ENCODE data around the gene EXD3. TPM values are rescaled to one million over a fixed set of nuclear protein-coding genes. Genes with fewer than 3 reads are reported as not detected.

Gene EXD3
- total and polyA plus RNA-seq, 9 of the 15 experiments (the other 6 are each of a cell fraction or from before 2014, with no cell fraction given), result 0.29 to 12.5 (median 3.9) TPM

GRCh38 chr9:137455359-137455991 is 32.5 kb upstream of the EXD3 start:
- POLR2A ChIA-PET, result interaction anchor here (0.5 to 0.7 kb wide), 2 partner anchors 25 to 154 kb away, joined by 3 read pairs; partner anchors contain the start of gene NRARP
- intact Hi-C loops (cut with micrococcal nuclease) (no loop called here), in situ Hi-C loops (cut with MboI) (no loop called here)
- TF ChIP-seq RNF2 (IDR thresholded peaks at IDR 0.05) (no peak), RBFOX2 (IDR thresholded peaks at IDR 0.05; ENCODE audit: low read depth, low read length) (peak; percentile 5; the same call in 1 of the 2 replicates)
- Histone ChIP-seq H3K4me2 (ENCODE audit: insufficient read depth, low read length) (no peak overlapping the region), H3K27me3 (ENCODE audit: control insufficient read depth in 2 of 2, insufficient read depth in 2 of 2, low read length in 2 of 2) (no peaks in the 10 kb centered on the region), H3K9me3 (replicated peaks; ENCODE audit: control insufficient read depth, insufficient read depth, low read depth, low read length) (no peaks in the 10 kb centered on the region), H3K27ac (ENCODE audit: extremely low read depth, low read depth, low read length) (no peak overlapping the region), H3K4me1 (replicated peaks in 1 of 2; ENCODE audit: control insufficient read depth in 2 of 2, insufficient read depth in 2 of 2, low read length in 2 of 2) (peaks cover 13 to 91% of the 10 kb centered on the region in 2 experiments), H3K36me3 (ENCODE audit: control insufficient read depth, insufficient read depth, low read length) (peaks cover 57% of the 10 kb centered on the region; the same call in 2 of the 3 replicates), H3K9me1 (ENCODE audit: control insufficient read depth, insufficient read depth, low read length) (no peaks in the 10 kb centered on the region), H2AFZ (ENCODE audit: low read depth, low read length) (no peak overlapping the region), H4K20me1 (replicated peaks; ENCODE audit: control insufficient read depth, insufficient read depth, low read length) (no peaks in the 10 kb centered on the region), H3K79me2 (ENCODE audit: control insufficient read depth, insufficient read depth, low read length) (peaks cover 12% of the 10 kb centered on the region), H3K4me3 (no peak overlapping the region), H3K9ac (ENCODE audit: insufficient read depth in 1 of 2, low read depth in 2 of 2, low read length in 2 of 2) (peak overlapping the region in 1 of 2 experiments; percentile 67; a peak in 1 of 4 replicates)
- FAIRE-seq (no peak), DNase-seq (ENCODE audit: extremely low read depth in 1 of 4, low spot score in 3 of 4) (no peak), ATAC-seq (no peak)
- BruUV-seq (replicated peaks), result no TSS peak
- CTCF ChIA-PET (ENCODE audit: low intra/inter-chr PET ratio), result no interaction called here
- 90% methylated on average over 12 of the region's 18 CpGs for WGBS (ENCODE audit: insufficient coverage, low coverage, missing lambda C conversion rate)

- peak overlapping the region; percentile 34 for H3K4me3 ChIP-seq
- H2AFZ ChIP-seq (ENCODE audit: low read depth, low read length), result no peak overlapping the region
- FAIRE-seq (no peak), DNase-seq (ENCODE audit: extremely low read depth in 1 of 4, low spot score in 3 of 4) (no peak), ATAC-seq (peak; percentile 3; the same call in 2 of the 3 replicates)
- peak overlapping the region in 1 of 2 experiments; percentile 91; a peak in 2 of 4 replicates for H3K9ac ChIP-seq (ENCODE audit: insufficient read depth in 1 of 2, low read depth in 2 of 2, low read length in 2 of 2)
- no peaks in the 10 kb centered on the region for H3K9me3 ChIP-seq (replicated peaks; ENCODE audit: control insufficient read depth, insufficient read depth, low read depth, low read length)
- 72% methylated on average over 27 of the region's 30 CpGs for WGBS (ENCODE audit: insufficient coverage, low coverage, missing lambda C conversion rate)
- CTCF ChIA-PET (ENCODE audit: low intra/inter-chr PET ratio), result no interaction called here
- H3K79me2 ChIP-seq (ENCODE audit: control insufficient read depth, insufficient read depth, low read length), result peaks cover 12% of the 10 kb centered on the region
- intact Hi-C loops (cut with micrococcal nuclease), result no loop called here
- peaks cover 11 to 89% of the 10 kb centered on the region in 2 experiments for H3K4me1 ChIP-seq (replicated peaks in 1 of 2; ENCODE audit: control insufficient read depth in 2 of 2, insufficient read depth in 2 of 2, low read length in 2 of 2)
- peaks cover 61% of the 10 kb centered on the region for H3K36me3 ChIP-seq (ENCODE audit: control insufficient read depth, insufficient read depth, low read length)
- no peaks in the 10 kb centered on the region for H3K9me1 ChIP-seq (ENCODE audit: control insufficient read depth, insufficient read depth, low read length)
- POLR2A ChIA-PET, result interaction anchor here (0.5 kb wide), 1 partner anchor 24 kb away, joined by 3 read pairs; no protein-coding TSS in a partner anchor
- H4K20me1 ChIP-seq (replicated peaks; ENCODE audit: control insufficient read depth, insufficient read depth, low read length), result no peaks in the 10 kb centered on the region
- H3K27ac ChIP-seq (ENCODE audit: extremely low read depth, low read depth, low read length), result peak overlapping the region; percentile 51; the same call in 2 of the 3 replicates
- in situ Hi-C loops (cut with MboI), result no loop called here
- BruUV-seq (replicated peaks), result no TSS peak
- peak overlapping the region; percentile 71 for H3K4me2 ChIP-seq (ENCODE audit: insufficient read depth, low read length)
- no peaks in the 10 kb centered on the region for H3K27me3 ChIP-seq (ENCODE audit: control insufficient read depth in 2 of 2, insufficient read depth in 2 of 2, low read length in 2 of 2)
- TF ChIP-seq HNRNPL (IDR thresholded peaks at IDR 0.05; ENCODE audit: low read depth, low read length), result 0 out of 2 replicates have a peak, but pooled peaks have one; percentile 33
- TF ChIP-seq ELF1 (tag; IDR thresholded peaks at IDR 0.05), result no peak
- peak; percentile 59 for TF ChIP-seq FIP1L1 (IDR thresholded peaks at IDR 0.05; ENCODE audit: low read depth, low read length, poor library complexity, severe bottlenecking)
- TF ChIP-seq RBFOX2 (IDR thresholded peaks at IDR 0.05; ENCODE audit: low read depth, low read length), result peak; percentile 48
- 0 out of 2 replicates have a peak, but pooled peaks have one; percentile 21 for TF ChIP-seq ZNF592 (IDR thresholded peaks at IDR 0.05)
- peak in 1 of 2 experiments; percentile 44; a peak in 1 of 4 replicates for TF ChIP-seq NRF1 (conservative IDR thresholded peaks at IDR 0.05 in 1 of 2, IDR thresholded peaks at IDR 0.05 in 1 of 2)
- no peak for TF ChIP-seq GTF2A2 (tag; IDR thresholded peaks at IDR 0.05)
These were observed 31.8 kb upstream of the EXD3 start for GRCh38 chr9:137454597-137455358.
